Trophoblast cell (in vitro differentiated cells and primary cell): ENCODE measurements around the gene NT5C1B.

ENCODE experiments used
- DNase-seq, 2 donors: peaks; one replicate each; pipeline ENCODE4 v3.0.0-alpha.2; 2016
- H2AFZ ChIP-seq: 2 replicates; pipeline ENCODE4 v1.6.1; 2013; ENCODE audit warnings: low read length, moderate library complexity, mild to moderate bottlenecking; ENCODE audit not compliant: insufficient read depth, poor library complexity
- H2AK5ac ChIP-seq: 2 replicates; pipeline ENCODE4 v1.6.1; 2013; ENCODE audit warnings: mild to moderate bottlenecking, low read length
- H2BK120ac ChIP-seq: 2 replicates; pipeline ENCODE4 v1.6.1; 2013; ENCODE audit warnings: low read length, mild to moderate bottlenecking, moderate library complexity; ENCODE audit not compliant: insufficient read depth, poor library complexity
- H2BK12ac ChIP-seq: 2 replicates; pipeline ENCODE4 v1.6.1; 2013; ENCODE audit warnings: mild to moderate bottlenecking, low read length, moderate library complexity
- H2BK5ac ChIP-seq: 2 replicates; pipeline ENCODE4 v1.6.1; 2013; ENCODE audit warnings: low read length, low read depth, moderate library complexity, mild to moderate bottlenecking; ENCODE audit not compliant: poor library complexity
- H3K14ac ChIP-seq: 2 replicates; pipeline ENCODE4 v1.6.1; 2013; ENCODE audit warnings: mild to moderate bottlenecking, low read length
- H3K18ac ChIP-seq: 2 replicates; pipeline ENCODE4 v1.6.1; 2013; ENCODE audit warnings: mild to moderate bottlenecking, low read length
- H3K23ac ChIP-seq: 2 replicates; pipeline ENCODE4 v1.6.1; 2013; ENCODE audit warnings: low read length
- H3K27ac ChIP-seq: 2 replicates; pipeline ENCODE4 v1.5.1; 2013; ENCODE audit warnings: low read depth, mild to moderate bottlenecking, inconsistent platforms, low read length, moderate library complexity
- H3K27me3 ChIP-seq: 2 replicates; pipeline ENCODE4 v1.6.1; 2013; ENCODE audit warnings: inconsistent platforms, mild to moderate bottlenecking, low read length, moderate library complexity; ENCODE audit not compliant: insufficient read depth
- H3K36me3 ChIP-seq, 2 experiments: 1 replicate in 1 of 2; 2 replicates in 1 of 2; pipeline ENCODE4 v1.6.1; 2013; ENCODE audit warnings: low read length in 2 of 2, mild to moderate bottlenecking in 2 of 2, moderate library complexity in 1 of 2; ENCODE audit not compliant: insufficient read depth in 2 of 2, control insufficient read depth in 1 of 2
- H3K4ac ChIP-seq: 2 replicates; pipeline ENCODE4 v1.6.1; 2013; ENCODE audit warnings: low read depth, mild to moderate bottlenecking, low read length, moderate library complexity
- H3K4me1 ChIP-seq, 2 experiments: 1 replicate in 1 of 2; 2 replicates in 1 of 2; pipeline ENCODE4 v1.6.1; 2013; ENCODE audit warnings: low read length in 2 of 2, mild to moderate bottlenecking in 2 of 2, moderate library complexity in 1 of 2; ENCODE audit not compliant: insufficient read depth in 2 of 2, control insufficient read depth in 1 of 2
- H3K4me2 ChIP-seq: 2 replicates; pipeline ENCODE4 v1.6.1; 2013; ENCODE audit warnings: inconsistent platforms, mild to moderate bottlenecking, low read length, moderate library complexity
- H3K4me3 ChIP-seq: 2 replicates; pipeline ENCODE4 v1.5.1; 2013; ENCODE audit warnings: mild to moderate bottlenecking, low read depth, low read length, inconsistent platforms
- H3K79me1 ChIP-seq: one replicate; pipeline ENCODE4 v1.6.1; 2013; ENCODE audit warnings: low read length
- H3K79me2 ChIP-seq: 2 replicates; pipeline ENCODE4 v1.6.1; 2013; ENCODE audit warnings: low read length, mild to moderate bottlenecking; ENCODE audit not compliant: control insufficient read depth, insufficient read depth, poor library complexity
- H3K9ac ChIP-seq: 2 replicates; pipeline ENCODE4 v1.6.1; 2013; ENCODE audit warnings: mild to moderate bottlenecking, low read length
- H3K9me3 ChIP-seq: 2 replicates; pipeline ENCODE4 v1.6.1; 2013; ENCODE audit warnings: low read depth, mild to moderate bottlenecking, control low read depth, inconsistent platforms, low read length; ENCODE audit not compliant: insufficient read depth
- H4K12ac ChIP-seq: 2 replicates; pipeline ENCODE4 v1.6.1; 2013; ENCODE audit warnings: low read depth, mild to moderate bottlenecking, low read length, moderate library complexity
- H4K8ac ChIP-seq: 2 replicates; pipeline ENCODE4 v1.6.1; 2013; ENCODE audit warnings: low read depth, mild to moderate bottlenecking, low read length, moderate library complexity
- H4K91ac ChIP-seq: one replicate; pipeline ENCODE4 v1.6.1; 2013; ENCODE audit warnings: low read depth, mild to moderate bottlenecking, low read length, moderate library complexity
- WGBS: extraction: QIAGEN DNeasy Blood & Tissue Kit; methylation state at CpG from one replicate; pipeline ENCODE4 v1.1.7; 2013; ENCODE audit warnings: missing lambda C conversion rate; ENCODE audit not compliant: insufficient read length, insufficient coverage; ENCODE audit errors: extremely low coverage; 5-methylcytosine and 5-hydroxymethylcytosine counted together

The NT5C1B gene

DNA sequence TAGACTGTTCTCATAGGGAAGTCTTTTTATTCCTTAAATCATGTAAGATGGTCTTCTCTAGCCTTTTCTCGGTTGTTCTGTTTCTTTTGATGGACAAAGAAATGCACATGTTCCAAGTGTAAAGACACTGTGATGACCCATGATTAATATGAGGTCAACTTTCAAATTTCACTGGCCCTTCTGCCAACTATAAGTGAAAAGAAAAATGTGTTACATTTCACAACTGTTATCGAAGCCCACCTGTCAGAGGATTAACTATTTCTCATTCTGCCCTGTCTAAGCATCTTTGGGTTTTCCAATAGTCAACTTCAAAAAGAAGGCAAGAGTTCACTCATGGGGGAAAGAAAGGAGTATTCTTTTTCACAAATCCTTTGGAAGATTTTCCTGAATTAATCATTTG lies 32.2 kb downstream of the NT5C1B start:
- no peaks in the 10 kb centered on the region for H3K9me3 ChIP-seq
- WGBS: no CpG with 5 or more reads among the region's 2 CpGs
- peaks cover 7% of the 10 kb centered on the region for H3K79me1 ChIP-seq
- H3K79me2 ChIP-seq: peaks cover 4% of the 10 kb centered on the region
- no peak overlapping the region for H3K4ac ChIP-seq
- H3K36me3 ChIP-seq: peaks cover 0 to 6% of the 10 kb centered on the region in 2 experiments
- no peak overlapping the region for H2BK5ac ChIP-seq
- no peak overlapping the region for H3K4me3 ChIP-seq
- H2AK5ac ChIP-seq: no peak overlapping the region
- H4K12ac ChIP-seq: no peak overlapping the region
- H3K4me2 ChIP-seq: no peak overlapping the region
- no peak overlapping the region for H2AFZ ChIP-seq
- no peak overlapping the region for H3K9ac ChIP-seq
- peaks cover 0 to 6% of the 10 kb centered on the region in 2 experiments for H3K4me1 ChIP-seq
- H4K91ac ChIP-seq: no peak overlapping the region
- no peak overlapping the region for H3K18ac ChIP-seq
- H2BK120ac ChIP-seq: no peak overlapping the region
- H3K23ac ChIP-seq: no peak overlapping the region
- H2BK12ac ChIP-seq: no peak overlapping the region
- no peak for DNase-seq
- no peak overlapping the region for H3K27ac ChIP-seq
- no peak overlapping the region for H4K8ac ChIP-seq
- no peaks in the 10 kb centered on the region for H3K27me3 ChIP-seq
- H3K14ac ChIP-seq: no peak overlapping the region

DNA sequence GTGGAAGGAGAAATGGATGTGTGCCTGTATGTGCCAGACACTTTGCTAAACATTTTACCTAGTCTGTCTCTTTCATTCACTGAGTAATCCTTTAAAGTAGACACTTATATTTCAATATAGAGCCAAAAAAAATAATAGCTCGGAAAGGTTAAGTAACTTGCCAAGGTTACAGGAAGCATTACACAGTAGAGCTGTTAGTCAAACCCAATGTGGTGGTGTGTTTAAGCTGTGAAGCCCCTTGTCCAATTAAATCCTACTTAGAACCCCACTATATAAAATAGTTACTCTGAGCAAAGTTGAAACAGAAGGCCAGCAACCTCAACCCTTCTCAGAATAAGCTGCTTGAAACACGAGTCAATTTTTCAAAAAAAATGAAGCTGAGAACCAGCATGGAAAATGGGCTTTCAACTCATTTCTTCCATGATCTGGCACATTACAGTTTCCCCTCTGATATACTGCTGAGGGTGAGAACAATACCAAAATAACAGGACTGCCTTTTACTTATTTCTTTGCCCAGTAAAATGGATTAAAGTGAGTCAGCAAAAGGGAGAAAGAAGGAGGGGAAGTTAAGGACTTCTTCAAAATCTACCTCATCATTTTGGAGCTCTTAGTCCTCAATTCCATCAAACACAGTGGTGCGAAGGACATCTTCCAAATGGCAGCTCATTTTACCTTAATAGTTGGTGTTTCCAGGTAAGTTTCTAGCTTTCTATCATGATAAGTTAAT lies 36.9 kb downstream of the NT5C1B start:
- WGBS: no CpG with 5 or more reads among the region's 3 CpGs
- H3K4me3 ChIP-seq: no peak overlapping the region
- H3K18ac ChIP-seq: no peak overlapping the region

DNA sequence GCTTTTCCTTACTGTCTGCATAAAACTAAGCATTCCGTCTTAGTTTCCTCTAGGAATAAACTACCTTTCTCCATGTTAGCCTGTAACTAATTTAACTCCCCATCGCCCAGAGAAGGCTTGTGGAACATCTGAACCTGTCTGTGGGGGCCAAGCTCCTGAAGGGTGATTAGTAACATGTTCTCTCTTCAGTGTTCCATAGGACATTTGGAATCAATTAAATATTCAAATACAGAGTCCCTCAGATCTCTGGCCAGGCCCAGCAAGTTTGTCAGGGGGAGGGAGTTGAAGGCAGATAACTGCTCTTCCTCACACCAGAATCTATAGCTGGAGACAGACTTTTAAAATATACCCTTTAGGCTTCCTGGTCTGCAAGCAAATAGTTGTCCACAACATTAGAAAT lies 37.7 kb downstream of the NT5C1B start:
- Histone ChIP-seq H2BK12ac (no peak overlapping the region), H3K14ac (no peak overlapping the region), H3K4me2 (no peak overlapping the region), H2BK5ac (no peak overlapping the region), H4K8ac (no peak overlapping the region), H3K27me3 (no peaks in the 10 kb centered on the region), H2AK5ac (no peak overlapping the region), H3K4me3 (no peak overlapping the region), H3K18ac (no peak overlapping the region), H3K79me2 (no peaks in the 10 kb centered on the region), H3K9ac (no peak overlapping the region), H3K79me1 (no peaks in the 10 kb centered on the region), H3K23ac (no peak overlapping the region), H3K27ac (no peak overlapping the region), H4K12ac (no peak overlapping the region), H3K9me3 (no peaks in the 10 kb centered on the region), H2AFZ (no peak overlapping the region), H3K4ac (no peak overlapping the region), H4K91ac (no peak overlapping the region), H3K36me3 (peaks cover 0 to 6% of the 10 kb centered on the region in 2 experiments), H2BK120ac (no peak overlapping the region), H3K4me1 (no peaks in the 10 kb centered on the region)
- no peak for DNase-seq
- WGBS: no CpG with 5 or more reads among the region's 2 CpGs

More for the DNA sequence above, 36.9 kb downstream of the NT5C1B start:
- Histone ChIP-seq H3K14ac (no peak overlapping the region), H3K23ac (no peak overlapping the region), H3K9ac (no peak overlapping the region), H3K27ac (no peak overlapping the region), H2BK5ac (no peak overlapping the region), H3K4ac (no peak overlapping the region), H2BK12ac (no peak overlapping the region), H3K9me3 (no peaks in the 10 kb centered on the region), H4K91ac (no peak overlapping the region), H3K79me1 (no peaks in the 10 kb centered on the region), H3K36me3 (peaks cover 0 to 6% of the 10 kb centered on the region in 2 experiments), H3K4me2 (no peak overlapping the region), H3K79me2 (no peaks in the 10 kb centered on the region), H3K27me3 (no peaks in the 10 kb centered on the region), H2BK120ac (no peak overlapping the region), H4K12ac (no peak overlapping the region), H2AK5ac (no peak overlapping the region), H3K4me1 (no peaks in the 10 kb centered on the region), H4K8ac (no peak overlapping the region), H2AFZ (no peak overlapping the region)
- no peak for DNase-seq

DNA sequence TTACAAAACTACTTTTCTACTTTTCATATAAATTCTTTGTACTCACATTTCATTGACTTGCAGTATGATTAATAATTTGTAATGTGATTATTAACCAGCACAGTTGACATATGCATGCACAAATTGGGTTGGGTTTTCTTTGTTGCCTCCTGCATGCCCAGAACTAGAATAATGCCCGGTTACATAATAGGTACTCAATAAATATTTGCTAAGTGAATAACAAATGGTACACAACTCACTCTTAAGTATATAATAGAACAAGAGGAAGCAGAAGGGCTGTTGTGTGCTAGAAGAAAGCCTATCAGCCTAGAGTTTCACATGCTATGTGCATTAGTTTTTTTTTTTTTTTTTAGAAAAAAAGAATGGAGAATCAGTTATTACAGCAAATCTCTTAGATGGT lies 38.2 kb downstream of the NT5C1B start:
- Histone ChIP-seq H3K9me3 (no peaks in the 10 kb centered on the region), H3K79me2 (no peaks in the 10 kb centered on the region), H3K4me3 (no peak overlapping the region), H3K14ac (no peak overlapping the region), H2BK12ac (no peak overlapping the region), H3K9ac (no peak overlapping the region), H3K36me3 (peaks cover 0 to 6% of the 10 kb centered on the region in 2 experiments), H2BK120ac (no peak overlapping the region), H2AFZ (no peak overlapping the region), H3K79me1 (no peaks in the 10 kb centered on the region), H3K4ac (no peak overlapping the region), H4K8ac (no peak overlapping the region), H3K27me3 (no peaks in the 10 kb centered on the region), H3K18ac (no peak overlapping the region), H2BK5ac (no peak overlapping the region), H3K4me2 (no peak overlapping the region), H3K4me1 (no peaks in the 10 kb centered on the region), H3K23ac (no peak overlapping the region), H4K91ac (no peak overlapping the region), H4K12ac (no peak overlapping the region), H3K27ac (no peak overlapping the region), H2AK5ac (no peak overlapping the region)
- WGBS: no CpG with 5 or more reads among the region's 1 CpG
- no peak for DNase-seq
